B cell (primary cell): ENCODE data around the gene ICE2.

Experiments used
- EZH2 ChIP-seq: IDR thresholded peaks from 2 replicates; pipeline ENCODE4 v1.6.1; 2012; ENCODE audit warnings: borderline replicate concordance, low read depth, mild to moderate bottlenecking, moderate library complexity, low read length; ENCODE audit not compliant: insufficient read depth, poor library complexity, severe bottlenecking
- TF ChIP-seq, protein P1 (sequence below): fragments of 200-600 bp; IDR thresholded peaks from one replicate; pipeline ENCODE4 v1.8.0; 2022; ENCODE audit warnings: antibody characterized with exemption, mild to moderate bottlenecking

DNA sequence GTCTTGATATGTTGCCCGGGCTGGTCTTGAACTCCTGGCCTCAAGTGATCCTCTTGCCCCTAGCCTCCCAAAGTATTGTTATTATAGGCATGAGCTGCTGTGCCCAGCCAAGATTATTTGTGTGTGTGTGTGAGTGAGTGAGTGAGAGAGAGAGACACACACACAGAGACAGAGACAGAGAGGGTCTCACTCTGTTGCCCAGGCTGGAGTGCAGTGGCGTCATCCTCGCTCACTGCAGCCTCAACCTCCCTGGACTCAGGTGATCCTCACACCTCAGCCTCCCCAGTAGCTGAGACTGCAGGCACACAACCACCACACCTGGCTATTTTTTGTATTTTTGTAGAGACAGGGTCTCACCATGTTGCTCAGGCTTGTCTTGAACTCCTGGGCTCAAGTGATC, 5.8 kb downstream of the ICE2 start:
- TF ChIP-seq, protein P1, sequence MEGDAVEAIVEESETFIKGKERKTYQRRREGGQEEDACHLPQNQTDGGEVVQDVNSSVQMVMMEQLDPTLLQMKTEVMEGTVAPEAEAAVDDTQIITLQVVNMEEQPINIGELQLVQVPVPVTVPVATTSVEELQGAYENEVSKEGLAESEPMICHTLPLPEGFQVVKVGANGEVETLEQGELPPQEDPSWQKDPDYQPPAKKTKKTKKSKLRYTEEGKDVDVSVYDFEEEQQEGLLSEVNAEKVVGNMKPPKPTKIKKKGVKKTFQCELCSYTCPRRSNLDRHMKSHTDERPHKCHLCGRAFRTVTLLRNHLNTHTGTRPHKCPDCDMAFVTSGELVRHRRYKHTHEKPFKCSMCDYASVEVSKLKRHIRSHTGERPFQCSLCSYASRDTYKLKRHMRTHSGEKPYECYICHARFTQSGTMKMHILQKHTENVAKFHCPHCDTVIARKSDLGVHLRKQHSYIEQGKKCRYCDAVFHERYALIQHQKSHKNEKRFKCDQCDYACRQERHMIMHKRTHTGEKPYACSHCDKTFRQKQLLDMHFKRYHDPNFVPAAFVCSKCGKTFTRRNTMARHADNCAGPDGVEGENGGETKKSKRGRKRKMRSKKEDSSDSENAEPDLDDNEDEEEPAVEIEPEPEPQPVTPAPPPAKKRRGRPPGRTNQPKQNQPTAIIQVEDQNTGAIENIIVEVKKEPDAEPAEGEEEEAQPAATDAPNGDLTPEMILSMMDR, result no peak
- no peak for TF ChIP-seq EZH2
